MCF 10A (cell line): ENCODE measurements around the gene NSF. TPM values are rescaled to one million over a fixed set of nuclear protein-coding genes. Genes with fewer than 3 reads are reported as not detected.
"Not testable (repeated sequence)": the region's sequence is repeated elsewhere in the genome, so short reads cannot be mapped to it uniquely, and the experiment has no call there.

ENCODE experiments used
- BruUV-seq: library from RNA; stranded (reverse); fragments of 400-500 nt; replicated peaks from 2 replicates; lab custom pipeline; 2021; lab: Mats Ljungman, UMichigan
- CTCF ChIA-PET: fragments of 300-600 bp; sonication (Branson Sonifier 250); formaldehyde crosslinking; extraction: SDS; loops from one replicate; lab custom pipeline; 2021; ENCODE audit warnings: antibody characterized with exemption, inconsistent platforms; lab: Yijun Ruan, JAX
- POLR2A ChIA-PET: fragments of 300-600, 350-650 bp; sonication (Branson Sonifier 250); formaldehyde crosslinking; extraction: SDS; loops from one replicate; lab custom pipeline; 2020; ENCODE audit warnings: antibody characterized with exemption, inconsistent platforms; lab: Yijun Ruan, JAX
- DNase-seq: peaks from one replicate; pipeline ENCODE4 v3.0.0-alpha.2; 2018; ENCODE audit not compliant: unreplicated experiment
- H3K27ac Mint-ChIP-seq: one replicate; pipeline ENCODE4 v1.8.0; 2022; ENCODE audit warnings: mild to moderate bottlenecking, low read depth, mixed read lengths; ENCODE audit not compliant: unreplicated experiment
- H3K27me3 Mint-ChIP-seq: one replicate; pipeline ENCODE4 v1.8.0; 2022; ENCODE audit warnings: mixed read lengths; ENCODE audit not compliant: insufficient read depth, unreplicated experiment
- H3K36me3 Mint-ChIP-seq: one replicate; pipeline ENCODE4 v1.8.0; 2022; ENCODE audit warnings: mild to moderate bottlenecking, moderate library complexity, mixed read lengths; ENCODE audit not compliant: insufficient read depth, unreplicated experiment
- H3K4me1 Mint-ChIP-seq: one replicate; pipeline ENCODE4 v1.8.0; 2022; ENCODE audit warnings: mixed read lengths; ENCODE audit not compliant: insufficient read depth, unreplicated experiment
- H3K4me3 Mint-ChIP-seq: one replicate; pipeline ENCODE4 v1.8.0; 2022; ENCODE audit warnings: mild to moderate bottlenecking, moderate library complexity, mixed read lengths; ENCODE audit not compliant: unreplicated experiment
- H3K9me3 Mint-ChIP-seq: one replicate; pipeline ENCODE4 v1.8.0; 2022; ENCODE audit warnings: mixed read lengths; ENCODE audit not compliant: unreplicated experiment
- intact Hi-C: fragments of 100-400 bp; cut with micrococcal nuclease; formaldehyde crosslinking; loops from 2 replicates; pipeline ENCODE4 v1.14.1; 2022
- total RNA-seq: library from RNA; stranded (reverse); gene quantifications from 2 replicates; pipeline ENCODE4 v1.2.3, GENCODE V29; 2022

NSF gene
- total RNA-seq, 1 experiment from 2014 or later: 21.1 TPM

DNA sequence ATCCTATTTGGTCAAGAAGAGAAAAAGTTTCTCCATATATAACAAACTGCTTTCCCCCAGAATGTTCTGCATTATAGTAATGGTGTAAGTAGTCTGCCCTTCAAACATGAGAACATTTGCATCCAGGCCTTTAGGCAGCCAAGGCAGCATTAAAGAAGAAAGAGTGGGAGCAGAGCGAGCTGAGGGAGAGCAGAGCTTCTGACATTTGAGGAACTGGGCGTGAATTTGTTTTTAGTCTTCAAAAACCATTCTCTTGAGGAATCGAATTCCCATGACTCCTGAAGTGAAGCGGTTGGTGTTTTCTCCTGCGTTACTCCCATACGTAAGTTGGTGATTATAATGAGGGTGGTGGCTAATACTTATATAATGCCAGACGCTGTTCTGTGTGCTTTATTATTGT is 58.8 kb downstream of the NSF start:
- BruUV-seq, DNase-seq, CTCF ChIA-PET, POLR2A ChIA-PET, H3K27me3 Mint-ChIP-seq, H3K27ac Mint-ChIP-seq, H3K4me1 Mint-ChIP-seq, H3K9me3 Mint-ChIP-seq, H3K36me3 Mint-ChIP-seq, intact Hi-C loops, H3K4me3 Mint-ChIP-seq: not testable (repeated sequence)

DNA sequence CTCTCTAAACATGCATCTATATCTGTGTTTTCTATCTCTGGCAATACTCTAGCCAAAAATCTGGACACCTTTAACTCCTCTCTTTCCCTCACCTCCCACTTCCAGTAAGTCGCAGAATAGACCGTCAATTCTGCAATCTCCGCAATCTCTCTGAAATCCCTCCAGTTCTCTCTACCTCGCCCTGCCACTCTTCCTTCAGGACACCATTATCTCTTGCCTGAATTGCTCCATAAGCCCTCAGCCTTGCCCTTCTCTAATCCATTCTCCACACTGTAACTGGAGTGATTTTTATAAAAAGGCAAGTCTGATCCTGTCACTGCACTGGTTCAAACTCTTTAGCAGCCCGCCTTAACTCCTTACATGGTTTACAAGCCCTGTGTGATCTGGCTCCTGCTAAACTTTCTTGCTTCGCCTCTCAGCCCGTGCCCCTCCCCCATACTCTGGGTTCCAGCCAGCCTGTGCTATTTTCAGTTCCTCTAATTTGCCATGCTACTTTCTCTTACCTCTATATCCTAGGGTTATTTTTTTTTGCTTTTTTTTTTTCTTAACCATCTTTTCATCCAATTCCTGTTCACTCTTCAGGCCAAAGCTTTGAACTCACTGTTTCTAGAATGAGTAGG is 61.7 kb downstream of the NSF start:
- H3K4me3 Mint-ChIP-seq, H3K9me3 Mint-ChIP-seq, POLR2A ChIA-PET, BruUV-seq, H3K27me3 Mint-ChIP-seq, H3K36me3 Mint-ChIP-seq, CTCF ChIA-PET, H3K27ac Mint-ChIP-seq, DNase-seq, H3K4me1 Mint-ChIP-seq, intact Hi-C loops: not testable (repeated sequence)

DNA sequence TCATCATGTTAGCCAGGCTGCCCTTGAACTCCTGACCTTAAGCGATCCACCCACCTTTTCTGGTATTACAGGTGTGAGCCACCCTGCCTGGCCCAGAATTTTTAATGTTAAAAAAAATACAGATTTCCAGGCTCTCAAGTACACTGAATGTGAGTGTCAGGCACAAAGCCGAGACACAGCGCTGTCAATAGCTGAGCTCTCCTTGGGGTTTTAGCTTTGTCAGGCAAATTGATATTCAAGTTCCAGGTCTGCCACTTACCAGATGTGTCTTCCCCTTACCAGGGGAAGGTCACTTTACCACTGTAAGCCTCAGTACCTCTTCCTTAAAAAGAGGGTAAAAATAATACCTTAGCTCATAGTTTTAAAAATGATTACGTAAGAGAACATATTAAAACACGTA is 67.8 kb downstream of the NSF start:
- POLR2A ChIA-PET, BruUV-seq: not testable (repeated sequence)

DNA sequence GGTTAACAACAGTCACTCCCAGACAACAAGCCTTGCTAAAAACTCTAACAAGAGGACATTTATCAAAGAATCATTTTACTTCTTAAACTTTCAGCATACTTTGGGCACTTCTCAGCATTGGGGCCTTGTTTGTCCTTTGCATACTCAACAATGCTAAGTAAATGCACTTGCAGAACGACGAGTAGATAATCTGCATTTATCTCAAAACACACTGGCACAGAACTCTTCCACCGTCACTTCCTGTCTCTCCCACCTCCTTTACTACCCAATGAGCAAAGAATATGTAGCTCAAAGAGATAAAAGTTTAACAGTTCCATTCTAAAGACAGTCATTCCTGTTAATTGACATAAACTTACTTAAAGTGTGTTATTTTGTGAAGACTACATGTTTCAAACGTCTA is 69.2 kb downstream of the NSF start:
- H3K27ac Mint-ChIP-seq, H3K4me1 Mint-ChIP-seq, POLR2A ChIA-PET, BruUV-seq, CTCF ChIA-PET, H3K9me3 Mint-ChIP-seq, H3K27me3 Mint-ChIP-seq, DNase-seq, intact Hi-C loops, H3K4me3 Mint-ChIP-seq, H3K36me3 Mint-ChIP-seq: not testable (repeated sequence)

More for the DNA sequence above, 67.8 kb downstream of the NSF start:
- H3K27ac Mint-ChIP-seq, H3K4me3 Mint-ChIP-seq, CTCF ChIA-PET, H3K36me3 Mint-ChIP-seq, H3K27me3 Mint-ChIP-seq, intact Hi-C loops, DNase-seq, H3K9me3 Mint-ChIP-seq, H3K4me1 Mint-ChIP-seq: not testable (repeated sequence)

DNA sequence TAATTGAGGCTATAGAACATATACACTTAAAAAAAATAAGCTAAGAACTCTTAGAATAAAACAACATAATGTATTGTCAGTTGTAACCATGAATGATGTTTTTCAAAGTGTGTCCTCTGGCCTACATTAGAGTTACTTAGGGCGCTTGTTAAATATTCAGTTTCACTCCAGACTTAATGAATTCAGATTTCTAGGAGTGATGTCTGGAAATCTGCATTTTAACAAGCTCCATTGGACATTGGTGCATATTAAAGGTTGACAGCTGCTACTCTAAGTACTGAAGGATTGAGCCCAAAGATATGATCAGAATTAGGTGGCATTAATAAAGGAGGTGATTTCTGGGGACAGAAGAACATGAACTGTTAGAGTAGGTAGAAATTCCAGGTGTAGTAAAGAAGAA is 72.7 kb downstream of the NSF start:
- H3K4me1 Mint-ChIP-seq, H3K27me3 Mint-ChIP-seq, intact Hi-C loops, POLR2A ChIA-PET, H3K27ac Mint-ChIP-seq, CTCF ChIA-PET, H3K36me3 Mint-ChIP-seq, H3K9me3 Mint-ChIP-seq, H3K4me3 Mint-ChIP-seq, DNase-seq: not testable (repeated sequence)
- TSS peak; percentile 53 for BruUV-seq

DNA sequence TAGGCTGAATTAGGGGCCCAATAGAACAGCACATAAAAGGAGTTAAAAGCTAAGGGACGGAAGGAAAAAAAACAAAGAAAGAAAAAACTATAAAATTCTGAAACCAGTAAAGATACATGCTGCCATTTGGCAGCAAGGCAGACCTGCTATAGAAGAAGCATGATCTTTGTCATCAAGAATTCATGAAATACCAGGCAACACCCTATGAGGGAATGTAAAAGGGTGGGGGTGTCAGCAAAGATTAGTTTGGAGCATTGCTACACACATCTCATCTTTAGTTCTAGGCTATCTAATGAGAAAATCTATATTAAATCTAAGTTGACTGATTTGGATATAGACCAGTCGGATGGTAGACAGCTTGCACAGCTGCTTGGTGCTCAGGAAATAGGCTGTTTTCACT is 73.1 kb downstream of the NSF start:
- intact Hi-C loops, H3K4me1 Mint-ChIP-seq, DNase-seq, H3K9me3 Mint-ChIP-seq, H3K36me3 Mint-ChIP-seq, POLR2A ChIA-PET, BruUV-seq, CTCF ChIA-PET, H3K4me3 Mint-ChIP-seq, H3K27me3 Mint-ChIP-seq, H3K27ac Mint-ChIP-seq: not testable (repeated sequence)

DNA sequence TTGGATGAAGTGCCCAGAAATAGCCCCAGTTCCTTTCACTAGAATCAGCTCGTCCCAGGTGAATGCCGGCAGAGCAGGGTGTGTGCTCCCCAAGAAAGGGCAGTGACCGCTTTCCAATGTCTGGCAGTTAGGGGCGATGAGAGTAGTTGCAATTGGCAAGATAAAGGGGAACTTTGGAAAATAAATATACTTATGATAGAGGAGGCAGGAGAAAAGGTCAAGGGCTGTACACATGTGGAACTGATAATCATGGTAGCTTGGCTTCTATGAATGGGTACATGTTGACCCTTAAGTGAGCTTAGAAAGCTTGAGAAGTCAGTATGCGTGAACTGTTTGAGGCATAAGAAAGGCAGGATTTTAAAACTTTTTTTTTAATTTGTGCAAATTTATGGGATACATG is 75.5 kb downstream of the NSF start:
- intact Hi-C loops, CTCF ChIA-PET, H3K9me3 Mint-ChIP-seq, H3K27ac Mint-ChIP-seq, H3K4me1 Mint-ChIP-seq, POLR2A ChIA-PET, H3K27me3 Mint-ChIP-seq, H3K36me3 Mint-ChIP-seq, BruUV-seq, H3K4me3 Mint-ChIP-seq, DNase-seq: not testable (repeated sequence)

DNA sequence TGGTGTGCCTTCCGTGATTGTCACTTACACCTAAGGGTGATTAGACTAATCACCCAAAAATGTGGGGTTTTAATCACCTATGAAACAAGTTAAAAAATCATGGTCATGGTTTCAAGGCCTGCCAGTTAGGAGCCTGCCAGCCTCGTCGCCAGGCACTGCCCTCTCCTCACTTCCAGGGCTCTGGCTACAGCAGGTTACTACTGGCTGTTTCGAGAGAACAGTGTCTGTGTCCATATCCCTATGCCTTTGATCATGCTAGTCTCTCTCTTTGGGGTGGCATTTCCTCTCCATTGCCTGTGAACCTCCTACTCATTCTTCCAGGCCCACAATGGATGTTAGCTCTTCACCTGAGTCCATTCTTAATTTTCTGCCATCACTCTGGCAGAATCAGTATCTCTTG is 80.3 kb downstream of the NSF start:
- H3K9me3 Mint-ChIP-seq, H3K27me3 Mint-ChIP-seq, H3K4me3 Mint-ChIP-seq, DNase-seq, H3K4me1 Mint-ChIP-seq, intact Hi-C loops, H3K27ac Mint-ChIP-seq, CTCF ChIA-PET, BruUV-seq, H3K36me3 Mint-ChIP-seq, POLR2A ChIA-PET: not testable (repeated sequence)

DNA sequence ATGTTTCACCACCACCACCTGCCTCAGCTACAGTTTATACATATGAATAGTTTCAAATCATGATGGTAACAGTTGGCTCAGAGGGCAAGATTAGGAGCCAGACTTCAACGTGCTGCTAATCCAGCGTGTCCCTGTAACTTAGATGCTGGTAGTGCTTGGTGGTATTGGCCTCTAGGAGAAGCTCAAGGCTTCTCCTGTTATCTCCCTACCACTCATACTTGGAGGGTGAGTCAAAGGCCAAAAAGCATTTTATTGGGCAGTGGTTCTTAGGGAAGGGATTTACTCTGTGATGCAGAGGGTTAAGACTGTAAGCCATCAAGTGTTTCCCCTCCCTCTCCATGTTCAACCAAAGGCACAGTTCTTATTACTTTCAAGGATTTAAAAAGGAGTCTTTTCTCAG is 82.3 kb downstream of the NSF start:
- H3K27ac Mint-ChIP-seq, H3K9me3 Mint-ChIP-seq, DNase-seq, CTCF ChIA-PET, H3K27me3 Mint-ChIP-seq, H3K36me3 Mint-ChIP-seq, POLR2A ChIA-PET, H3K4me1 Mint-ChIP-seq, H3K4me3 Mint-ChIP-seq, BruUV-seq, intact Hi-C loops: not testable (repeated sequence)
